Activated gamma-delta T cell (primary cell): ENCODE measurements around the gene TRIP13.
"Not testable (repeated sequence)": the region's sequence is repeated elsewhere in the genome, so short reads cannot be mapped to it uniquely, and the experiment has no call there.

Experiments
- DNase-seq: peaks from one replicate; lab custom pipeline; 2025; lab: John Stamatoyannopoulos, UW

TRIP13 gene

GRCh38 chr5:919356-920000 is 26.8 kb downstream of the TRIP13 start:
- no peak for DNase-seq

GRCh38 chr5:920321-920720 is 27.6 kb downstream of the TRIP13 start:
- DNase-seq = no peak

- no peak for DNase-seq
Measured at GRCh38 chr5:921456-922435, 29.1 kb downstream of the TRIP13 start.

- DNase-seq = no peak
Measured at GRCh38 chr5:922436-923280, 30.0 kb downstream of the TRIP13 start.

- peak; percentile 22 for DNase-seq
Measured at GRCh38 chr5:923281-923873, 30.7 kb downstream of the TRIP13 start.

- no peak for DNase-seq
Measured at GRCh38 chr5:926417-927171, 33.9 kb downstream of the TRIP13 start.

GRCh38 chr5:927172-928015 is 34.7 kb downstream of the TRIP13 start:
- no peak for DNase-seq

GRCh38 chr5:929182-929581 is 36.5 kb downstream of the TRIP13 start:
- DNase-seq = not testable (repeated sequence)

GRCh38 chr5:929596-929995 is 36.9 kb downstream of the TRIP13 start:
- DNase-seq = no peak

- DNase-seq = no peak
Measured at GRCh38 chr5:930866-931265, 38.2 kb downstream of the TRIP13 start.

GRCh38 chr5:931570-932145 is 39.0 kb downstream of the TRIP13 start:
- no peak for DNase-seq

- no peak for DNase-seq
Measured at GRCh38 chr5:932151-932627, 39.5 kb downstream of the TRIP13 start.

- DNase-seq = no peak
Measured at GRCh38 chr5:932628-933250, 40.1 kb downstream of the TRIP13 start.

- DNase-seq = no peak
Measured at GRCh38 chr5:933251-933861, 40.7 kb downstream of the TRIP13 start.

- DNase-seq = not testable (repeated sequence)
Measured at GRCh38 chr5:933951-934350, 41.3 kb downstream of the TRIP13 start.

GRCh38 chr5:934381-934967 is 41.8 kb downstream of the TRIP13 start:
- DNase-seq = not testable (repeated sequence)

- DNase-seq = no peak
Measured at GRCh38 chr5:935510-936084, 42.9 kb downstream of the TRIP13 start.
